BLaER1 (cell line): ENCODE results near the gene TMUB1.

Source experiments
- H3K27ac ChIP-seq: shearing (Covaris generic); formaldehyde crosslinking; 2 replicates; pipeline ENCODE4 v1.8.1; 2022
- H3K27me3 ChIP-seq: shearing (Covaris generic); formaldehyde crosslinking; 2 replicates; pipeline ENCODE4 v1.8.1; 2022
- H3K36me3 ChIP-seq: shearing (Covaris generic); formaldehyde crosslinking; 2 replicates; pipeline ENCODE4 v1.8.1; 2022
- H3K4me1 ChIP-seq: shearing (Covaris generic); formaldehyde crosslinking; 2 replicates; pipeline ENCODE4 v1.8.1; 2022
- H3K4me2 ChIP-seq: shearing (Covaris generic); formaldehyde crosslinking; 2 replicates; pipeline ENCODE4 v1.8.1; 2022
- H3K4me3 ChIP-seq: shearing (Covaris generic); formaldehyde crosslinking; 2 replicates; pipeline ENCODE4 v1.8.1; 2022
- H3K9ac ChIP-seq: shearing (Covaris generic); formaldehyde crosslinking; 2 replicates; pipeline ENCODE4 v1.8.1; 2022
- H3K9me3 ChIP-seq: shearing (Covaris generic); formaldehyde crosslinking; 2 replicates; pipeline ENCODE4 v1.8.1; 2022
- H4K20me1 ChIP-seq: shearing (Covaris generic); formaldehyde crosslinking; 2 replicates; pipeline ENCODE4 v1.8.1; 2022
- Cebpa-rat ChIP-seq: shearing (Covaris generic); IDR thresholded peaks from 2 replicates; pipeline ENCODE4 v1.8.1; 2022

The TMUB1 gene

GRCh38 chr7:151104411-151105235 is 21.3 kb upstream of the TMUB1 start:
- no peak overlapping the region for H3K27ac ChIP-seq
- no peaks in the 10 kb centered on the region for H3K27me3 ChIP-seq
- peak overlapping the region; percentile 67 for H3K4me2 ChIP-seq
- TF ChIP-seq Cebpa-rat: no peak
- peaks cover 53% of the 10 kb centered on the region for H3K4me1 ChIP-seq
- peaks cover 99% of the 10 kb centered on the region for H4K20me1 ChIP-seq
- H3K9ac ChIP-seq: no peak overlapping the region
- H3K36me3 ChIP-seq: peaks cover 24% of the 10 kb centered on the region
- H3K4me3 ChIP-seq: no peak overlapping the region
- no peaks in the 10 kb centered on the region for H3K9me3 ChIP-seq

GRCh38 chr7:151103973-151104372 is 20.7 kb upstream of the TMUB1 start:
- Histone ChIP-seq H3K4me1 (peaks cover 59% of the 10 kb centered on the region), H3K27me3 (no peaks in the 10 kb centered on the region), H3K4me2 (no peak overlapping the region), H4K20me1 (peaks cover 99% of the 10 kb centered on the region), H3K27ac (no peak overlapping the region), H3K36me3 (peaks cover 24% of the 10 kb centered on the region), H3K9me3 (no peaks in the 10 kb centered on the region), H3K9ac (no peak overlapping the region), H3K4me3 (no peak overlapping the region)
- TF ChIP-seq Cebpa-rat: no peak

GRCh38 chr7:151102991-151103390 is 19.7 kb upstream of the TMUB1 start:
- Histone ChIP-seq H4K20me1 (peaks cover 98% of the 10 kb centered on the region), H3K4me3 (no peak overlapping the region), H3K27me3 (no peaks in the 10 kb centered on the region), H3K36me3 (peaks cover 24% of the 10 kb centered on the region), H3K27ac (no peak overlapping the region), H3K9me3 (no peaks in the 10 kb centered on the region), H3K9ac (no peak overlapping the region), H3K4me2 (no peak overlapping the region), H3K4me1 (peaks cover 59% of the 10 kb centered on the region)
- TF ChIP-seq Cebpa-rat: no peak

GRCh38 chr7:151101621-151102396 is 18.5 kb upstream of the TMUB1 start:
- Histone ChIP-seq H3K4me2 (peak overlapping the region; percentile 19; the same call in 1 of the 2 replicates), H3K27ac (peak overlapping the region; percentile 18; the same call in 1 of the 2 replicates), H3K36me3 (peaks cover 22% of the 10 kb centered on the region), H3K4me1 (peaks cover 63% of the 10 kb centered on the region), H4K20me1 (peaks cover 98% of the 10 kb centered on the region), H3K4me3 (no peak overlapping the region), H3K27me3 (no peaks in the 10 kb centered on the region), H3K9me3 (no peaks in the 10 kb centered on the region), H3K9ac (no peak overlapping the region)
- TF ChIP-seq Cebpa-rat: no peak

- H4K20me1 ChIP-seq: peaks cover 98% of the 10 kb centered on the region
- no peaks in the 10 kb centered on the region for H3K9me3 ChIP-seq
- H3K4me2 ChIP-seq: peak overlapping the region; percentile 19; the same call in 1 of the 2 replicates
- no peak overlapping the region for H3K9ac ChIP-seq
- H3K4me3 ChIP-seq: no peak overlapping the region
- peaks cover 72% of the 10 kb centered on the region for H3K4me1 ChIP-seq
- 0 out of 2 replicates have a peak, but pooled peaks cover 15% of the 10 kb centered on the region for H3K36me3 ChIP-seq
- TF ChIP-seq Cebpa-rat: no peak
- no peaks in the 10 kb centered on the region for H3K27me3 ChIP-seq
- H3K27ac ChIP-seq: peak overlapping the region; percentile 18; the same call in 1 of the 2 replicates
Observed at GRCh38 chr7:151100921-151101320, 17.6 kb upstream of the TMUB1 start.

- H3K4me2 ChIP-seq: peak overlapping the region; percentile 40
- 0 out of 2 replicates have a peak, but pooled peaks cover 14% of the 10 kb centered on the region for H3K36me3 ChIP-seq
- peaks cover 75% of the 10 kb centered on the region for H3K4me1 ChIP-seq
- H3K9ac ChIP-seq: peak overlapping the region; percentile 53; the same call in 1 of the 2 replicates
- no peak for TF ChIP-seq Cebpa-rat
- no peaks in the 10 kb centered on the region for H3K9me3 ChIP-seq
- H4K20me1 ChIP-seq: peaks cover 99% of the 10 kb centered on the region
- no peaks in the 10 kb centered on the region for H3K27me3 ChIP-seq
- H3K4me3 ChIP-seq: no peak overlapping the region
- no peak overlapping the region for H3K27ac ChIP-seq
Observed at GRCh38 chr7:151099486-151100211, 16.4 kb upstream of the TMUB1 start.

GRCh38 chr7:151095828-151096475 is 12.7 kb upstream of the TMUB1 start:
- Histone ChIP-seq H3K27me3 (no peaks in the 10 kb centered on the region), H3K9me3 (no peaks in the 10 kb centered on the region), H3K4me2 (0 out of 2 replicates have a peak overlapping the region, but pooled peaks have one; percentile 2), H3K36me3 (peaks cover 17% of the 10 kb centered on the region; the same call in 1 of the 2 replicates), H3K27ac (no peak overlapping the region), H3K4me3 (no peak overlapping the region), H4K20me1 (peaks cover 99% of the 10 kb centered on the region), H3K4me1 (peaks cover 94% of the 10 kb centered on the region), H3K9ac (no peak overlapping the region)
- no peak for TF ChIP-seq Cebpa-rat

GRCh38 chr7:151095123-151095797 is 12.0 kb upstream of the TMUB1 start:
- TF ChIP-seq Cebpa-rat: no peak
- no peaks in the 10 kb centered on the region for H3K9me3 ChIP-seq
- peak overlapping the region; percentile 13 for H3K4me2 ChIP-seq
- no peaks in the 10 kb centered on the region for H3K27me3 ChIP-seq
- peak overlapping the region; percentile 4; the same call in 1 of the 2 replicates for H3K27ac ChIP-seq
- H3K36me3 ChIP-seq: peaks cover 15% of the 10 kb centered on the region; the same call in 1 of the 2 replicates
- H3K4me3 ChIP-seq: no peak overlapping the region
- H3K9ac ChIP-seq: 0 out of 2 replicates have a peak overlapping the region, but pooled peaks have one; percentile 30
- peaks cover 99% of the 10 kb centered on the region for H4K20me1 ChIP-seq
- H3K4me1 ChIP-seq: peaks cover 90% of the 10 kb centered on the region
